ENCODE results near the gene TOB1.
"Not testable (repeated sequence)": the region's sequence is repeated elsewhere in the genome, so short reads cannot be mapped to it uniquely, and the experiment has no call there.

Gene TOB1

DNA sequence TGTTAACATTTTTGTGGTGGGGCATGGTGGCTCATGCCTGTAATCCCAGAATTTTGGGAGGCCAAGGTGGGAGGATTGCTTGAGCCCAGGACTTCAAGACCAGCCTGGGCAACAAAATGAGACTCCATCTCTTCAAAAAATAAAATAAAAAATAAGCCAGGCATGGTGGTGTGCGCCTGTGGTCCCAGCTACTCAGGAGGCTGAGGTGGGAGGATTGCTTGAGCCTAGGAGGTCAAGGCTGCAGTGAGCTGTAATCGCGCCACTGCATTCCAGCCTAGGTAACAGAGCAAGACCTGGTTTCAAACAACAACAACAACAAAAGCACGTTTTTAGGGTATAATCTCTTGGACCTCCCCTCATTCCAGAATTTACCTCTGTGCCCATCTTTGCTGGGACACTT, 28.4 kb upstream of the TOB1 start:
- DNase-seq: not testable (repeated sequence)

DNA sequence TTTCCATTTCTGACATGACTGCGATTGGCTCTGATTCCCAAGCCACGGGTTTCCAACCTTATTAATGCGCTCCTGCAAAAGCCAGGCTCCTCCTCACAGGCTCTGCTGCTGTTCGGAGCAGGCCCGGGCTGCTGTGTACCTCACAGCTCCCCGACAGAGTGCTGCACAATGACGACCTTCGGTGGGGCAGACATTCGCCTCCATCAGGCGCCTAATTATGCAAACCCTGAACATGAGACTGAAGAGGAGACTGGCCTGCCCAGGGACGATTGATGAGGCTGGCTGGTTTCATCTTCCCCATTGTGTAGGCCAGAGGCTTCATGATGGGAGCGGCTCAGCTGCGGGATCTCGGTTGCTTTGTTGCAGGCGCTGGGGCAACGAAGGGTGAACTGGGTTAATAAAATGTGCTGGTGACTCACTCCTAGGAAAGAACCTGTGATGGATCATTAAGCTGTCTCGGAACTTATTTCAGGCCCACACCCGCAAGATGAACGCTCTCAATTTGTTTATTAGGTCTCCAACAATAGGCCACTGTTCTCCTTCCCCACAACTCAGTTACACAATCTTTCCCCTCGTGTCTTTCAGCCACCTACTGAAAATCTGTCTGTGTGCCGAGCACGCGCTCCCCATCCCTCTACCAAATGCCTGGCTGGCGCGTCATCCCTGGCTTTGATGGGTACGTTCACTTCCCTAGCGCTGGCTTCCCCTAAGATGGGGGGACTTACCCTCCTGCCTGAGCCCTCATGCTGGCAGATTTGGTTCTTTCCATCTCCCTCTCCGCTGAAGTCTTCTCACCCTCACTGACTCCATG, 27.2 kb upstream of the TOB1 start:
- no peak for DNase-seq

GRCh38 chr17:50892101-50892776, 26.1 kb upstream of the TOB1 start:
- DNase-seq: peak; percentile 21

DNA sequence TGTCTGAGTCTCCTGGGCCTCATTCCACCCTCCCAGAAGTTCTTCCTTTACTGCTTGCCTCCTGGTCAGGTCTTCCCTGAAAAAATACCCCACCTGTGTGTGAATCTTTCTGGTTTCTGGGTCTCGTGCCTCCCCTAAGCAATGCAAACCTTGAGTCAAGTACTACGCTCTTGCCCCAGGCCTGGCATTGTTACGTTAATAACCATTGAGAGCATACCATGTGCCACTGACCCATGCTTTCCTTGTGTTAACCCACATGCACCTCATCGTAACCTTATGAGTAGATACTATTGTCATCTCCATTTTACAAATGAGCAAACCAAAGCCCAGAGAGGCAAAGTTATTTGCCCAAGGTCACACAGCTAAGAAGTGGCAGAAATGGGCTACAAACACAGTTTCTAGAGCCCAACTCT, 25.4 kb upstream of the TOB1 start:
- DNase-seq: no peak

- peak; percentile 67 for DNase-seq
Measured at GRCh38 chr17:50890675-50891516, 24.7 kb upstream of the TOB1 start.

- no peak for DNase-seq
Measured at GRCh38 chr17:50889528-50890118, 23.5 kb upstream of the TOB1 start.

DNA sequence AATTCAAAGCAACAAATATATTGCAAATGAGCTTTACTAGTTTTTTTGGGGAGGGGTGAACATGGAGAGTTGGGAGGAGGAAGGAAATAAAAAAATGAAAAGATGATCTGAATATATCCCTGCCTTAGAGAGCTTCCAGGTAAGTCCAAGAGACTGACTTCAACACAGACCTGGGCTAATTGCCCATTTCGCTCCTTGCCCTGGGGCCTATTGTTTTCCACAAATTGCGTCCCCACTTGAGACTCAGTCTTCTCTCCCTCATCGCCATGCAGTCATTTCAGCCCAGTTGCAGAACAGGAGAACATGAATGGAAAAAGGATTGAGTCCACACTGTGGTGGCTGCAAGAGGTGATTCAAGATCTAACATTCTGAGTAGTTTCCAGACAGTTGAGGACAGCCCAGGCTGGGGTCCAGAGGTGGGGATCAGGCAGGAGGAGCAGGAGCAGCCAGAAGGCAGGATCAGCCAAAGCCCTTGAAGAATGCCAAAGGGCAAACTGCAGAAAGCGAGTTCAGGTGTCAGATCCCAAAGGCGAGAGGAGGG, 21.6 kb upstream of the TOB1 start:
- no peak for DNase-seq

GRCh38 chr17:50884439-50885311, 18.5 kb upstream of the TOB1 start:
- no peak for DNase-seq

GRCh38 chr17:50883850-50884438, 17.8 kb upstream of the TOB1 start:
- peak; percentile 27 for DNase-seq

DNA sequence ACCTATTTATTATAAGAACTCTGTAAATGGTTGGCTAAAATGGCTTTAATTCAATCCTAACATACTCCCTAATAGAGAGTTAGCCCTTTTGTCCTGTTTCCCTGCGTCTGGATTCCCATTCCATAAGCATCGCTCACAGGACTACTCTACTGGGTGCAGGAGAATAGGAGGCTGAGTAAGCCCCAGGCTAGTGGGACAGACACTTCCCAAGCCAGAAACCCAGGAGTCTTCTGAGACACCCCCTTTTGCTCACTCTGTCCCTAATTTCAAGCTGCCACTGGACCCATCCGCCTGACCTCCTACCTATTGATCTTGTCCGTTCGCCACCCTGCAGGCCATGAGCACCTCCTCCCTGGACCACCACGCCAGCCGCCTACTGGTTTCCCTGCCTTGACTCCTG, 16.7 kb upstream of the TOB1 start:
- DNase-seq: no peak

- DNase-seq: no peak
Measured at GRCh38 chr17:50881182-50881581, 15.0 kb upstream of the TOB1 start.

GRCh38 chr17:50879086-50879485, 12.9 kb upstream of the TOB1 start:
- no peak for DNase-seq

DNA sequence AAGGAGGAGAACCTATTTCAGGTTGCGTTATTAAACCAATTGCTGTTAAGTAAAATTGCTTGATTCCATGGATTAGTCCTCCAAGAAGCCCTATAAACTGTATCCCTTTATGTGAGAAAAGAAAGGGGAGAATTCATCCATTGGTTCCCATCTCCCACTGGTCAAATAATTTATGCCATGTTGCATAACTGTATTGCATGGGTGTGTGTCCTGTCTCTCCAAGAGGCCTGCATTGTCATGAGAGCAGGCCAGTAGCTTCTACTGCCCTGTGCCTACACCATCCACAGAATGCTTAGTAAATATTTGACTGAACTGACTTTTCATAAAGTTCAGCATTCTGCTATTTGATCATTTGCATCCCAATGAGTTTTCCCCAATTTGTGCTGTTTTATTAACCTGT, 11.7 kb upstream of the TOB1 start:
- DNase-seq: no peak

- not testable (repeated sequence) for DNase-seq
Measured at GRCh38 chr17:50877042-50877441, 10.9 kb upstream of the TOB1 start.

GRCh38 chr17:50875074-50875473, 8.9 kb upstream of the TOB1 start:
- DNase-seq: no peak

DNA sequence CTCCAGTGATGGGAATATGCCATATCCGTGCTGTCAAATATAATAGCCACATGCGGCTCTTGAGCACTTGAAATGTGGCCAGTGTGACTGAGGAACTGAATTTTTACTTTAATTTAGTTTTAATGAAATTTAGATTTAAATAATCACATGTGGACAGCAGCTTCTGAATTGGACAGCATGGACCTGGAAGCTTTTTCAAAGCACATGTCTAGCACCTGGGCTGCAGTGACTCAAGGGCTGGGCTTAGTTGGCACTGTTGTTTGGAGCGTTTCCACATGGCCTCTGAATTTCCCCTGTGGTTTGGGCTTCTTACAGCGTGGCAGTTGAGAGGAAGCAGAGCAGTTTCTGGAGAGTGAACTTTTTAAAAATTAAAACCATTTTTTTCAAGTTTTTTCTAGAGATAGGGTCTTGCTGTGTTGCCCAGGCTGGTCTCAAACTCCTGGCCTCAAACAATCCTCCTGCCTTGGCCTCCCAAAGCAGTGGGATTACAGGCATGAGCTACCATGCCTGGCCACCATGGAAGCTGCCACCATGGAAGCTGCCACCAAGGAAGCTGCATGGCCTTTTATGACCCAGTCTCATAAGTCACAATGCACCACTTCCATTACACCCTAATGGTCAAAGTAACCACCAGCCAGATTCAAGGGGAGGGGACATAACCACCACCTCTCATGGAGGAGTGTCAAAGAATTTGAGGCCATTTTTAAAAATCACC, 6.7 kb upstream of the TOB1 start:
- no peak for DNase-seq

- DNase-seq: no peak
Measured at GRCh38 chr17:50871898-50872297, 5.7 kb upstream of the TOB1 start.

DNA sequence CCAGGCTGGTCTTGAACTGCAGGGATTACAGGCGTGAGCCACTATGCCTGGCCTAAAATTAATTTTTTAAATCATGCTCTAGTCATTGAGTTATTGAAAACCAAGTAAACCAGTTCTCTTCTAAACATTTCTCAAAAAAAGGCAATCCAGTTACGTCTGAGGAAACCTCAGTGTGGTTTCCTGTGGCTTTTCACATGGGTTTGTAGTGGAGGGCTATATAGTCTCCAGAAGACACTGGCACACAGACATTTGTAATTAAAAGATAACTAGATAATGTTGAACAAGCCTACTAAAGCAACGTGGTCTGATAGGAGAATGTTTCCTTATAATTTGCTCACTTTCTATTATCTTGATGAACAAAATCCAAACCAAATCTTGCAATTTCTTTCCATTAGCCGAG, 5.2 kb upstream of the TOB1 start:
- no peak for DNase-seq

GRCh38 chr17:50868602-50869001, 2.4 kb upstream of the TOB1 start:
- DNase-seq: no peak

DNA sequence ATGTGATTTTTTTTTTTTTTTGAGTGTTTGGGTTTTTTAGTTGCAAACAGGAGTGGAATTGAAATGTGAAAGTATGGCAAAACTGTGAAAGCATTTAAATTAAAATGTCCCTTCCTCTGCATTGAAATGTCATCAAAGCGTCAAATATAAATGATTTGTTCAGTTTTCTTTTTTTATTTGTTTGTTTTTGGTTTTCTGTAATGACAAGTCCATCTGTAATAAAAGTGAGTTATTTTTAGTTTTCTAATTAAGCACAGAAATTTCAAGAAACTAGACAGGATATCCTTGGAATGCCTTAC, 1.9 kb upstream of the TOB1 start:
- DNase-seq: no peak

All from DMS53 (cell line).